Chondrocyte (in vitro differentiated cells): ENCODE measurements around the gene PACSIN1. TPM values are rescaled to one million over a fixed set of nuclear protein-coding genes. Genes with fewer than 3 reads are reported as not detected.

Experiments used
- DNase-seq: peaks from one replicate; pipeline ENCODE4 v3.0.0; 2021; ENCODE audit warnings: mixed read lengths, low spot score
- H3K27ac Mint-ChIP-seq: one replicate; pipeline ENCODE4 v1.8.0; 2021; ENCODE audit warnings: mild to moderate bottlenecking, moderate library complexity, mixed read lengths; ENCODE audit not compliant: unreplicated experiment
- H3K27me3 Mint-ChIP-seq: 2 replicates; pipeline ENCODE4 v1.8.0; 2021; ENCODE audit warnings: low read depth, mixed read lengths
- H3K36me3 Mint-ChIP-seq: 2 replicates; pipeline ENCODE4 v1.8.0; 2021; ENCODE audit warnings: low read depth, mixed read lengths
- H3K4me1 Mint-ChIP-seq: 2 replicates; pipeline ENCODE4 v1.8.0; 2021; ENCODE audit warnings: low read depth, mild to moderate bottlenecking, mixed read lengths
- H3K4me3 Mint-ChIP-seq: one replicate; pipeline ENCODE4 v1.8.0; 2021; ENCODE audit warnings: mild to moderate bottlenecking, moderate library complexity, mixed read lengths; ENCODE audit not compliant: unreplicated experiment
- H3K9me3 Mint-ChIP-seq: 2 replicates; pipeline ENCODE4 v1.8.0; 2021; ENCODE audit warnings: low read depth, mixed read lengths
- CTCF ChIP-seq: fragments of 200-600 bp; sonication (generic); IDR thresholded peaks from 2 replicates; pipeline ENCODE4 v1.5.0; 2021; ENCODE audit warnings: antibody characterized with exemption, mild to moderate bottlenecking, moderate library complexity
- total RNA-seq: library from RNA; stranded (reverse); gene quantifications from 3 replicates; pipeline ENCODE4 v1.2.1, GENCODE V29; 2021

The PACSIN1 gene
- total RNA-seq, 1 donor from 2014 or later, result 0.15 TPM

GRCh38 chr6:34526241-34526972, 60.5 kb downstream of the PACSIN1 start:
- DNase-seq, result peak; percentile 88
- no peak overlapping the region for H3K4me3 Mint-ChIP-seq
- TF ChIP-seq CTCF, result no peak
- H3K27me3 Mint-ChIP-seq, result no peaks in the 10 kb centered on the region
- H3K9me3 Mint-ChIP-seq, result no peaks in the 10 kb centered on the region
- no peak overlapping the region for H3K27ac Mint-ChIP-seq
- H3K4me1 Mint-ChIP-seq, result peaks cover 8% of the 10 kb centered on the region
- H3K36me3 Mint-ChIP-seq, result no peaks in the 10 kb centered on the region

- peak; percentile 97 for DNase-seq
- no peaks in the 10 kb centered on the region for H3K9me3 Mint-ChIP-seq
- peak overlapping the region; percentile 55 for H3K4me3 Mint-ChIP-seq
- TF ChIP-seq CTCF, result peak; percentile 86
- no peaks in the 10 kb centered on the region for H3K27me3 Mint-ChIP-seq
- peaks cover 8% of the 10 kb centered on the region for H3K4me1 Mint-ChIP-seq
- H3K27ac Mint-ChIP-seq, result no peak overlapping the region
- no peaks in the 10 kb centered on the region for H3K36me3 Mint-ChIP-seq
Measured at GRCh38 chr6:34526992-34527728, 61.3 kb downstream of the PACSIN1 start.

- H3K27ac Mint-ChIP-seq, result no peak overlapping the region
Measured at GRCh38 chr6:34527751-34528670, 62.1 kb downstream of the PACSIN1 start.

GRCh38 chr6:34528996-34529664, 63.3 kb downstream of the PACSIN1 start:
- Mint-ChIP-seq H3K27ac (no peak overlapping the region), H3K4me1 (peaks cover 8% of the 10 kb centered on the region), H3K9me3 (no peaks in the 10 kb centered on the region), H3K36me3 (no peaks in the 10 kb centered on the region), H3K4me3 (no peak overlapping the region), H3K27me3 (no peaks in the 10 kb centered on the region)
- peak; percentile 67 for DNase-seq
- no peak for TF ChIP-seq CTCF

More at GRCh38 chr6:34527751-34528670, 62.1 kb downstream of the PACSIN1 start:
- H3K9me3 Mint-ChIP-seq, result no peaks in the 10 kb centered on the region
- no peaks in the 10 kb centered on the region for H3K36me3 Mint-ChIP-seq
- peak; percentile 58 for DNase-seq
- no peaks in the 10 kb centered on the region for H3K27me3 Mint-ChIP-seq
- no peak for TF ChIP-seq CTCF
- H3K4me1 Mint-ChIP-seq, result peaks cover 8% of the 10 kb centered on the region
- H3K4me3 Mint-ChIP-seq, result peak overlapping the region; percentile 47
